ENCODE results near the gene SENP7.

SENP7 gene

GRCh38 chr3:101300073-101300472 lies 212.9 kb downstream of the SENP7 start:
- Histone ChIP-seq H3K36me3 (ENCODE audit: control insufficient read depth, insufficient read depth, low read length) (no peaks in the 10 kb centered on the region), H3K27ac (ENCODE audit: low read depth, low read length) (no peak overlapping the region), H3K4me3 (ENCODE audit: low read depth, low read length) (peak overlapping the region; percentile 21; the same call in 1 of the 2 replicates), H3K9me3 (ENCODE audit: control insufficient read depth, insufficient read depth, low read depth, low read length) (no peaks in the 10 kb centered on the region), H3K9ac (ENCODE audit: low read length) (no peak overlapping the region), H3K27me3 (ENCODE audit: control insufficient read depth, insufficient read depth, low read length) (no peaks in the 10 kb centered on the region), H3K4me1 (ENCODE audit: control insufficient read depth, insufficient read depth, low read length) (peaks cover 12% of the 10 kb centered on the region; the same call in 1 of the 2 replicates)

GRCh38 chr3:101292027-101292426 lies 221.0 kb downstream of the SENP7 start:
- no peaks in the 10 kb centered on the region for H3K27me3 ChIP-seq (ENCODE audit: control insufficient read depth, insufficient read depth, low read length)
- H3K4me1 ChIP-seq (ENCODE audit: control insufficient read depth, insufficient read depth, low read length) = no peaks in the 10 kb centered on the region
- H3K27ac ChIP-seq (ENCODE audit: low read depth, low read length) = no peak overlapping the region
- H3K9me3 ChIP-seq (ENCODE audit: control insufficient read depth, insufficient read depth, low read depth, low read length) = peaks cover 4% of the 10 kb centered on the region; the same call in 1 of the 2 replicates
- H3K36me3 ChIP-seq (ENCODE audit: control insufficient read depth, insufficient read depth, low read length) = no peaks in the 10 kb centered on the region
- no peak overlapping the region for H3K9ac ChIP-seq (ENCODE audit: low read length)
- H3K4me3 ChIP-seq (ENCODE audit: low read depth, low read length) = no peak overlapping the region

- H3K4me1 ChIP-seq (ENCODE audit: control insufficient read depth, insufficient read depth, low read length) = no peaks in the 10 kb centered on the region
- no peaks in the 10 kb centered on the region for H3K27me3 ChIP-seq (ENCODE audit: control insufficient read depth, insufficient read depth, low read length)
- H3K9me3 ChIP-seq (ENCODE audit: control insufficient read depth, insufficient read depth, low read depth, low read length) = peaks cover 4% of the 10 kb centered on the region; the same call in 1 of the 2 replicates
- H3K4me3 ChIP-seq (ENCODE audit: low read depth, low read length) = no peak overlapping the region
- H3K36me3 ChIP-seq (ENCODE audit: control insufficient read depth, insufficient read depth, low read length) = no peaks in the 10 kb centered on the region
- H3K9ac ChIP-seq (ENCODE audit: low read length) = no peak overlapping the region
- no peak overlapping the region for H3K27ac ChIP-seq (ENCODE audit: low read depth, low read length)
Measured at GRCh38 chr3:101288294-101288693, 224.7 kb downstream of the SENP7 start.

- no peaks in the 10 kb centered on the region for H3K4me1 ChIP-seq (ENCODE audit: control insufficient read depth, insufficient read depth, low read length)
- H3K9ac ChIP-seq (ENCODE audit: low read length) = no peak overlapping the region
- no peaks in the 10 kb centered on the region for H3K27me3 ChIP-seq (ENCODE audit: control insufficient read depth, insufficient read depth, low read length)
- no peaks in the 10 kb centered on the region for H3K36me3 ChIP-seq (ENCODE audit: control insufficient read depth, insufficient read depth, low read length)
- no peak overlapping the region for H3K4me3 ChIP-seq (ENCODE audit: low read depth, low read length)
- no peak overlapping the region for H3K27ac ChIP-seq (ENCODE audit: low read depth, low read length)
- H3K9me3 ChIP-seq (ENCODE audit: control insufficient read depth, insufficient read depth, low read depth, low read length) = peaks cover 4% of the 10 kb centered on the region; the same call in 1 of the 2 replicates
Measured at GRCh38 chr3:101284757-101285156, 228.3 kb downstream of the SENP7 start.

GRCh38 chr3:101281521-101282030 lies 231.4 kb downstream of the SENP7 start:
- no peak overlapping the region for H3K27ac ChIP-seq (ENCODE audit: low read depth, low read length)
- H3K4me3 ChIP-seq (ENCODE audit: low read depth, low read length) = no peak overlapping the region
- H3K36me3 ChIP-seq (ENCODE audit: control insufficient read depth, insufficient read depth, low read length) = no peaks in the 10 kb centered on the region
- no peak overlapping the region for H3K9ac ChIP-seq (ENCODE audit: low read length)
- no peaks in the 10 kb centered on the region; the same call in 1 of the 2 replicates for H3K27me3 ChIP-seq (ENCODE audit: control insufficient read depth, insufficient read depth, low read length)
- H3K4me1 ChIP-seq (ENCODE audit: control insufficient read depth, insufficient read depth, low read length) = no peaks in the 10 kb centered on the region
- no peaks in the 10 kb centered on the region for H3K9me3 ChIP-seq (ENCODE audit: control insufficient read depth, insufficient read depth, low read depth, low read length)

- Histone ChIP-seq H3K4me1 (ENCODE audit: control insufficient read depth, insufficient read depth, low read length) (no peaks in the 10 kb centered on the region), H3K36me3 (ENCODE audit: control insufficient read depth, insufficient read depth, low read length) (no peaks in the 10 kb centered on the region), H3K9ac (ENCODE audit: low read length) (no peak overlapping the region), H3K27ac (ENCODE audit: low read depth, low read length) (no peak overlapping the region), H3K27me3 (ENCODE audit: control insufficient read depth, insufficient read depth, low read length) (peaks cover 13% of the 10 kb centered on the region), H3K4me3 (ENCODE audit: low read depth, low read length) (no peak overlapping the region), H3K9me3 (ENCODE audit: control insufficient read depth, insufficient read depth, low read depth, low read length) (no peaks in the 10 kb centered on the region)
Measured at GRCh38 chr3:101279765-101280385, 233.1 kb downstream of the SENP7 start.

- no peaks in the 10 kb centered on the region for H3K36me3 ChIP-seq (ENCODE audit: control insufficient read depth, insufficient read depth, low read length)
- H3K4me1 ChIP-seq (ENCODE audit: control insufficient read depth, insufficient read depth, low read length) = no peaks in the 10 kb centered on the region
- no peak overlapping the region for H3K4me3 ChIP-seq (ENCODE audit: low read depth, low read length)
- H3K9ac ChIP-seq (ENCODE audit: low read length) = no peak overlapping the region
- no peak overlapping the region for H3K27ac ChIP-seq (ENCODE audit: low read depth, low read length)
- H3K27me3 ChIP-seq (ENCODE audit: control insufficient read depth, insufficient read depth, low read length) = peaks cover 21% of the 10 kb centered on the region
- no peaks in the 10 kb centered on the region for H3K9me3 ChIP-seq (ENCODE audit: control insufficient read depth, insufficient read depth, low read depth, low read length)
Measured at GRCh38 chr3:101279162-101279561, 233.8 kb downstream of the SENP7 start.

GRCh38 chr3:101278727-101279126 lies 234.3 kb downstream of the SENP7 start:
- Histone ChIP-seq H3K27me3 (ENCODE audit: control insufficient read depth, insufficient read depth, low read length) (peaks cover 24% of the 10 kb centered on the region), H3K9me3 (ENCODE audit: control insufficient read depth, insufficient read depth, low read depth, low read length) (no peaks in the 10 kb centered on the region), H3K27ac (ENCODE audit: low read depth, low read length) (no peak overlapping the region), H3K36me3 (ENCODE audit: control insufficient read depth, insufficient read depth, low read length) (no peaks in the 10 kb centered on the region), H3K9ac (ENCODE audit: low read length) (no peak overlapping the region), H3K4me3 (ENCODE audit: low read depth, low read length) (no peak overlapping the region), H3K4me1 (ENCODE audit: control insufficient read depth, insufficient read depth, low read length) (no peaks in the 10 kb centered on the region)
